Measurements from ENCODE around the gene HSPA4.

Gene HSPA4

GRCh38 chr5:133056891-133057290 is 5.1 kb downstream of the HSPA4 start:
- ATAC-seq (ENCODE audit: insufficient read depth, low read depth) (no peak), DNase-seq (no peak)
- Histone ChIP-seq H3K9ac (ENCODE audit: low read depth, low read length) (no peak overlapping the region), H3K4me2 (ENCODE audit: insufficient read depth, low read length) (no peak overlapping the region), H3K27ac (ENCODE audit: low read length) (no peak overlapping the region), H3K4me1 (ENCODE audit: insufficient read depth, low read length) (peaks cover 41% of the 10 kb centered on the region), H2AFZ (ENCODE audit: low read depth, low read length) (no peak overlapping the region), H3K9me3 (ENCODE audit: insufficient read depth, low read length, severe bottlenecking) (no peaks in the 10 kb centered on the region), H3K79me2 (ENCODE audit: insufficient read depth, low read length) (peaks cover 99% of the 10 kb centered on the region), H3K27me3 (ENCODE audit: insufficient read depth, low read length, poor library complexity) (no peaks in the 10 kb centered on the region), H4K20me1 (ENCODE audit: insufficient read depth, low read length) (peaks cover 74% of the 10 kb centered on the region), H3K36me3 (ENCODE audit: insufficient read depth, low read length) (peaks cover 11% of the 10 kb centered on the region; the same call in 1 of the 2 replicates), H3K4me3 (ENCODE audit: low read depth in 1 of 2, low read length in 2 of 2) (no peak overlapping the region)
- TF ChIP-seq EZH2 (IDR thresholded peaks at IDR 0.05; ENCODE audit: borderline replicate concordance, low read depth, low read length, severe bottlenecking) (no peak), CTCF (IDR thresholded peaks at IDR 0.05; ENCODE audit: borderline replicate concordance, extremely low read depth, low read length, poor library complexity, severe bottlenecking) (no peak)

- Histone ChIP-seq H3K4me2 (ENCODE audit: insufficient read depth, low read length) (no peak overlapping the region), H3K36me3 (ENCODE audit: insufficient read depth, low read length) (peaks cover 2% of the 10 kb centered on the region), H3K27ac (ENCODE audit: low read length) (no peak overlapping the region), H3K27me3 (ENCODE audit: insufficient read depth, low read length, poor library complexity) (no peaks in the 10 kb centered on the region), H3K79me2 (ENCODE audit: insufficient read depth, low read length) (peaks cover 99% of the 10 kb centered on the region), H3K9ac (ENCODE audit: low read depth, low read length) (no peak overlapping the region), H4K20me1 (ENCODE audit: insufficient read depth, low read length) (peaks cover 76% of the 10 kb centered on the region), H3K9me3 (ENCODE audit: insufficient read depth, low read length, severe bottlenecking) (no peaks in the 10 kb centered on the region), H2AFZ (ENCODE audit: low read depth, low read length) (no peak overlapping the region), H3K4me3 (ENCODE audit: low read depth in 1 of 2, low read length in 2 of 2) (no peak overlapping the region), H3K4me1 (ENCODE audit: insufficient read depth, low read length) (peaks cover 21% of the 10 kb centered on the region)
- no peak for DNase-seq
- TF ChIP-seq CTCF (IDR thresholded peaks at IDR 0.05; ENCODE audit: borderline replicate concordance, extremely low read depth, low read length, poor library complexity, severe bottlenecking) (no peak), EZH2 (IDR thresholded peaks at IDR 0.05; ENCODE audit: borderline replicate concordance, low read depth, low read length, severe bottlenecking) (no peak)
- ATAC-seq (ENCODE audit: insufficient read depth, low read depth): no peak
Measured at GRCh38 chr5:133059621-133060020, 7.8 kb downstream of the HSPA4 start.

DNA sequence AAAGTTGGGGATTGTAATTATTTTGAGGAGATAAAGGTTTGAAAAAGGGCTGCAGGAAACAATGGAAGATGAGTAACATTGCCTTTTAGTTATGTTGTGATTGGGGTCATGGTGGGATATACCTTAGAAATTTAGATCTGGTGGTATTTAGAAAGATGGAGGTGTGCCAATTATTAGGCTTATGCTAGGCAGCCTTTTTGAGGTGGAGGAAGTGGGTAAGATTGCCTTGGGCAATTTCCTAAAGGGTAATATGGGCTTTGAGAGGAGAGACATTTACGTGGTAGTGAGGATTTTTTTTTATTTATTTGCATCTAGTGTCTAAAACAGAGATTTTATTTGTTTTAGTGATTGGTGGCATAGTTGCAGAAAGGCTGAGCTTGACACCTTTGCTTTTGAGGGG is 10.5 kb downstream of the HSPA4 start:
- ATAC-seq (ENCODE audit: insufficient read depth, low read depth) (no peak), DNase-seq (no peak)
- H3K9ac ChIP-seq (ENCODE audit: low read depth, low read length): no peak overlapping the region
- no peak overlapping the region for H2AFZ ChIP-seq (ENCODE audit: low read depth, low read length)
- peaks cover 27% of the 10 kb centered on the region for H3K36me3 ChIP-seq (ENCODE audit: insufficient read depth, low read length)
- H4K20me1 ChIP-seq (ENCODE audit: insufficient read depth, low read length): peaks cover 66% of the 10 kb centered on the region
- H3K4me1 ChIP-seq (ENCODE audit: insufficient read depth, low read length): peaks cover 5% of the 10 kb centered on the region; the same call in 1 of the 2 replicates
- H3K4me2 ChIP-seq (ENCODE audit: insufficient read depth, low read length): no peak overlapping the region
- no peaks in the 10 kb centered on the region for H3K9me3 ChIP-seq (ENCODE audit: insufficient read depth, low read length, severe bottlenecking)
- peaks cover 97% of the 10 kb centered on the region for H3K79me2 ChIP-seq (ENCODE audit: insufficient read depth, low read length)
- H3K27ac ChIP-seq (ENCODE audit: low read length): no peak overlapping the region
- no peaks in the 10 kb centered on the region for H3K27me3 ChIP-seq (ENCODE audit: insufficient read depth, low read length, poor library complexity)
- no peak overlapping the region for H3K4me3 ChIP-seq (ENCODE audit: low read depth in 1 of 2, low read length in 2 of 2)
- TF ChIP-seq CTCF (IDR thresholded peaks at IDR 0.05; ENCODE audit: borderline replicate concordance, extremely low read depth, low read length, poor library complexity, severe bottlenecking): no peak
- no peak for TF ChIP-seq EZH2 (IDR thresholded peaks at IDR 0.05; ENCODE audit: borderline replicate concordance, low read depth, low read length, severe bottlenecking)

DNA sequence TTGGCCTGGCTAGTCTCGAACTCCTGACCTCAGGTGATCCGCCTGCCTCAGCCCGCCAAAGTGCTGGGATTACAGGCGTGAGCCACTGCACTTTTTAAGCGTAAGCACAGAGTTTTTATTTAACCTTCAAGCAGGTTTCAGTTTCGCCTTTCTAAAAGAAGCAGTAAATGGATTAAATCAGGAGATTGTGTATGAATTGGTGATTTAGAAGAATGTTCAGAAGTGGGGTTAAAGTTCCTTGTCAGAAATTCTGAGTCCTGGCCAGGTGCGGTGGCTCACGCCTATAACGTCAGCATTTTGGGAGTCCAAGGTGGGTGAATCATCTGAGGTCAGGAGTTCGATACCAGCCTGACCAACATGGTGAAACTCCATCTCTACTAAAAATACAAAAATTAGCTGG is 12.2 kb downstream of the HSPA4 start:
- no peak for ATAC-seq (ENCODE audit: insufficient read depth, low read depth)
- H3K9me3 ChIP-seq (ENCODE audit: insufficient read depth, low read length, severe bottlenecking): no peaks in the 10 kb centered on the region

More for the DNA sequence above, 12.2 kb downstream of the HSPA4 start:
- TF ChIP-seq CTCF (IDR thresholded peaks at IDR 0.05; ENCODE audit: borderline replicate concordance, extremely low read depth, low read length, poor library complexity, severe bottlenecking): no peak
- TF ChIP-seq EZH2 (IDR thresholded peaks at IDR 0.05; ENCODE audit: borderline replicate concordance, low read depth, low read length, severe bottlenecking): no peak
- H3K4me3 ChIP-seq (ENCODE audit: low read depth in 1 of 2, low read length in 2 of 2): no peak overlapping the region
- H3K36me3 ChIP-seq (ENCODE audit: insufficient read depth, low read length): peaks cover 43% of the 10 kb centered on the region
- H3K4me1 ChIP-seq (ENCODE audit: insufficient read depth, low read length): no peaks in the 10 kb centered on the region
- no peak overlapping the region for H3K9ac ChIP-seq (ENCODE audit: low read depth, low read length)
- H3K4me2 ChIP-seq (ENCODE audit: insufficient read depth, low read length): no peak overlapping the region
- no peak overlapping the region for H2AFZ ChIP-seq (ENCODE audit: low read depth, low read length)
- DNase-seq: no peak
- no peak overlapping the region for H3K27ac ChIP-seq (ENCODE audit: low read length)
- H3K79me2 ChIP-seq (ENCODE audit: insufficient read depth, low read length): peaks cover 90% of the 10 kb centered on the region
- peaks cover 53% of the 10 kb centered on the region for H4K20me1 ChIP-seq (ENCODE audit: insufficient read depth, low read length)
- H3K27me3 ChIP-seq (ENCODE audit: insufficient read depth, low read length, poor library complexity): no peaks in the 10 kb centered on the region
